ENCODE measurements around the gene SCRG1. TPM values are rescaled to one million over a fixed set of nuclear protein-coding genes. Genes with fewer than 3 reads are reported as not detected.

The SCRG1 gene
- polyA plus RNA-seq, 2 of the 4 experiments (the other 2 are of a cell fraction) = not detected

DNA sequence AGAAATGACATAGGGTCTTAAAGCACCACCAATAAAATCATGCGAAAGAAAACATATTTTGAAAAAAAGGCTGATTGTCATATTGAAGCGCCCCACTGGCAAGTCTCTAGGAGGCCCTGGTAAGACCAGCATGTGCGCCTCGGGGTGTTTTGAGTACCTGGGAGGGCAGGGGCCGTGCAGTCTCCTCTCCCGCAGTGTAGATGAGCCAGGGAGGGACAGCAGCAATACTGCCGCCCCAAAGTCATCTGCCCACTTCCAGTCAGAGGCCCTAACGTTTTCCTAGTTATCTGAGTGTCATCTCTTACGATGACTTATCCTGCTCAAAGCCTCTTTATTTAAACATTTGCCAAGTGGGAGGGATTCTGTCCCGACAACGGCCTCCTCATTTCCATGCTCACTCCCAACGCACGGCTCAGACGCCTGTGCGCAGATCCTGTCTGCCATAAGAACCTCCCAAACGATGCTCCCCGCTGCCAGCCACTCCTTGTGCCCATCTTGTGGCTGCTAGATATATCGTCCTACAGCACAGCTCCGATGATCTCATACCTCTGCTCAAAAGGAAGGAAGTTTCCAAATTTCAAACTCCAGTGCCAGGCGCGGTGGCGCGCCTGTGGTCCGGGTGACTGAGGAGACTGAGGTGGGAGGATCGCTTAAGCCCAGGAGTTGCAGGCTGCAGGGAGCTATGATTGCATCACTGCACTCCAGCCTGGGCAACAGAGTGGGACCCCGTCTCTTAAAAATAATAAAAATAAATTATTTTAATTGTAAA, 17.2 kb upstream of the SCRG1 start:
- 84% methylated on average over 25 of the region's 26 CpGs for WGBS (ENCODE audit: missing lambda C conversion rate)
- Histone ChIP-seq H3K4me2 (no peak overlapping the region), H3K27ac (no peak overlapping the region), H3K4me1 (no peaks in the 10 kb centered on the region), H3K9me3 (no peaks in the 10 kb centered on the region), H3K4me3 (no peak overlapping the region)
- ChIA-PET CTCF (interaction anchor here (0.6 to 2.8 kb wide), 6 partner anchors 59 to 102 kb away, joined by 3 to 15 read pairs (median 6); no protein-coding TSS in a partner anchor), POLR2A (no interaction called here)
- no peak for DNase-seq (ENCODE audit: low read depth in 1 of 2, low spot score in 1 of 2)
- peak in 1 of 2 experiments; percentile 18; a peak in 1 of 6 replicates for ATAC-seq
- no peak for FAIRE-seq
- no peak for TF ChIP-seq POLR2AphosphoS2 (conservative IDR thresholded peaks at IDR 0.05; ENCODE audit: low read length)
- TF ChIP-seq, protein P1, sequence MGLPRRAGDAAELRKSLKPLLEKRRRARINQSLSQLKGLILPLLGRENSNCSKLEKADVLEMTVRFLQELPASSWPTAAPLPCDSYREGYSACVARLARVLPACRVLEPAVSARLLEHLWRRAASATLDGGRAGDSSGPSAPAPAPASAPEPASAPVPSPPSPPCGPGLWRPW (IDR thresholded peaks at IDR 0.05) = no peak
- no peak for TF ChIP-seq CHD4 (IDR thresholded peaks at IDR 0.05; ENCODE audit: borderline replicate concordance)
- no peak for TF ChIP-seq ESRRA (IDR thresholded peaks at IDR 0.05; ENCODE audit: borderline replicate concordance, low read length)
- TF ChIP-seq FOXS1 (CRISPR knock-in tag; IDR thresholded peaks at IDR 0.05) = no peak

DNA sequence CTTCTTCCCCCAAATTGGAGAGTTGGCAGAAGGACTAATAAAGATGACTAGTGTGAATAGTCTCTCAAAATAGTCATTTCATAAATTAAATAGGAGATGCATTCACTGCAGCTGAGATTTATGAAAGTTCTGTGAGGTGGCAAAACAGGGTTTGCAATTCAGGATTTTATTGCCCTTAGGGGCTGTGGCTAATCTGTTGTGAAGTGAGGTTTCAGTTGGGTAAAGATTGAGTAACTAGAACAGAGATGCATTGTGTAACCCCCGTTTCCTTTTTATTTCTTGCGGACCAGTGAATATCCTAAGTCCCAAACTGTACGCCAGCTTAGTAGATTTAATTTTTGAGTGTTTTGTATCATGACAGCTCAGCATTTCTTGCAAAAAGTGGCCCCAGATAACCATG, 16.2 kb upstream of the SCRG1 start:
- Histone ChIP-seq H3K9me3 (no peaks in the 10 kb centered on the region), H3K4me3 (no peak overlapping the region), H3K27ac (no peak overlapping the region), H3K4me1 (no peaks in the 10 kb centered on the region), H3K4me2 (no peak overlapping the region)
- ChIA-PET POLR2A (no interaction called here), CTCF (no interaction called here)
- ATAC-seq (no peak), FAIRE-seq (no peak), DNase-seq (ENCODE audit: low read depth in 1 of 2, low spot score in 1 of 2) (no peak)
- 75% methylated on average over 3 of the region's 3 CpGs for WGBS (ENCODE audit: missing lambda C conversion rate)
- TF ChIP-seq FOXS1 (CRISPR knock-in tag; IDR thresholded peaks at IDR 0.05) (no peak), CBX2 (IDR thresholded peaks at IDR 0.05; ENCODE audit: borderline replicate concordance, low read depth) (no peak), NR3C1 (IDR thresholded peaks at IDR 0.05) (no peak), KDM1A (IDR thresholded peaks at IDR 0.05; ENCODE audit: low read depth) (no peak), SMC3 (IDR thresholded peaks at IDR 0.05) (no peak), EHF (CRISPR knock-in tag; IDR thresholded peaks at IDR 0.05) (no peak), MAZ (IDR thresholded peaks at IDR 0.05; ENCODE audit: borderline replicate concordance, low read depth, low read length) (no peak), EHMT2 (IDR thresholded peaks at IDR 0.05; ENCODE audit: low read depth) (no peak), FOSB (CRISPR knock-in tag; IDR thresholded peaks at IDR 0.05) (no peak), EP300 (IDR thresholded peaks at IDR 0.05) (no peak), NPAS2 (CRISPR knock-in tag; IDR thresholded peaks at IDR 0.05; ENCODE audit: borderline replicate concordance) (no peak), GATA3 (IDR thresholded peaks at IDR 0.05; ENCODE audit: borderline replicate concordance) (no peak)
- TF ChIP-seq, protein P2, sequence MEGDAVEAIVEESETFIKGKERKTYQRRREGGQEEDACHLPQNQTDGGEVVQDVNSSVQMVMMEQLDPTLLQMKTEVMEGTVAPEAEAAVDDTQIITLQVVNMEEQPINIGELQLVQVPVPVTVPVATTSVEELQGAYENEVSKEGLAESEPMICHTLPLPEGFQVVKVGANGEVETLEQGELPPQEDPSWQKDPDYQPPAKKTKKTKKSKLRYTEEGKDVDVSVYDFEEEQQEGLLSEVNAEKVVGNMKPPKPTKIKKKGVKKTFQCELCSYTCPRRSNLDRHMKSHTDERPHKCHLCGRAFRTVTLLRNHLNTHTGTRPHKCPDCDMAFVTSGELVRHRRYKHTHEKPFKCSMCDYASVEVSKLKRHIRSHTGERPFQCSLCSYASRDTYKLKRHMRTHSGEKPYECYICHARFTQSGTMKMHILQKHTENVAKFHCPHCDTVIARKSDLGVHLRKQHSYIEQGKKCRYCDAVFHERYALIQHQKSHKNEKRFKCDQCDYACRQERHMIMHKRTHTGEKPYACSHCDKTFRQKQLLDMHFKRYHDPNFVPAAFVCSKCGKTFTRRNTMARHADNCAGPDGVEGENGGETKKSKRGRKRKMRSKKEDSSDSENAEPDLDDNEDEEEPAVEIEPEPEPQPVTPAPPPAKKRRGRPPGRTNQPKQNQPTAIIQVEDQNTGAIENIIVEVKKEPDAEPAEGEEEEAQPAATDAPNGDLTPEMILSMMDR (IDR thresholded peaks at IDR 0.05) = no peak

DNA sequence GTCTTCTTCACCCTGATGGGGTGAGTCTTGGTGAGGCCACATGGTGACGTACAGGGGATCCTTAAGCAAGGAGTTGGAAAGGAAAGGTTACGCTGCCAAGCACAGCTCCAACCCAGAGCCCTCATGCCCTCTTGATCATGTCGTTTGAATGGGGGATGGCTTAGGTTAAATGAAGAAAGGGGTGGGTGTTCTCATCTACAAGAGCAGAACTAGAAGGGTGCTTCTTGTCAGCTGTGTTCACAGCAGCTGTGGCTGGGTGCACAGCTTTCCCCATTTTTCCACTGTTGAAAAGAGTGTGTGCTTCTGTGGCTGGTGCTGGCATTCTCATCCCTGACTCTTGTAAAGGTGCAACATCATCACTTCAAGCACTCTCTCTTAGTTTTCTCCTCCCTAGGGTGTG, 15.5 kb upstream of the SCRG1 start:
- FAIRE-seq (no peak), DNase-seq (ENCODE audit: low read depth in 1 of 2, low spot score in 1 of 2) (no peak), ATAC-seq (no peak)
- ChIA-PET POLR2A (no interaction called here), CTCF (interaction anchor here (0.9 kb wide), 1 partner anchor 113 kb away, joined by 4 read pairs; no protein-coding TSS in a partner anchor)
- H3K9me3 ChIP-seq = no peaks in the 10 kb centered on the region
- no peaks in the 10 kb centered on the region for H3K4me1 ChIP-seq
- 71% methylated on average over 3 of the region's 3 CpGs for WGBS (ENCODE audit: missing lambda C conversion rate)
- TF ChIP-seq CBX8 (IDR thresholded peaks at IDR 0.05) (no peak), FOSL2 (IDR thresholded peaks at IDR 0.05) (no peak), FOSL2 (CRISPR knock-in tag; IDR thresholded peaks at IDR 0.05) (no peak), BHLHE40 (IDR thresholded peaks at IDR 0.05; ENCODE audit: low read depth, low read length) (no peak), TP53 (CRISPR knock-in tag; IDR thresholded peaks at IDR 0.05) (no peak), MYC (IDR thresholded peaks at IDR 0.05; ENCODE audit: borderline replicate concordance, low read length) (no peak), SMC3 (IDR thresholded peaks at IDR 0.05) (no peak), ZC3H11A (IDR thresholded peaks at IDR 0.05) (no peak), RNF2 (IDR thresholded peaks at IDR 0.05; ENCODE audit: borderline replicate concordance, low read depth) (no peak), ZNF302 (CRISPR knock-in tag; IDR thresholded peaks at IDR 0.05) (no peak), FOSB (CRISPR knock-in tag; IDR thresholded peaks at IDR 0.05) (no peak), EHMT2 (IDR thresholded peaks at IDR 0.05; ENCODE audit: low read depth) (no peak)
- no peak overlapping the region for H3K27ac ChIP-seq
- H3K4me2 ChIP-seq = no peak overlapping the region
- H3K4me3 ChIP-seq = no peak overlapping the region

All from A549 (cell line).